Astrocyte of the cerebellum (primary cell): ENCODE data around the gene S1PR2.

Source experiments
- DNase-seq: peaks from one replicate; pipeline ENCODE4 v3.0.0-alpha.2; 2011; ENCODE audit warnings: low read depth
- H3K4me3 ChIP-seq: 2 replicates; pipeline ENCODE4 v1.5.1; 2011; ENCODE audit warnings: mild to moderate bottlenecking, low read depth, low read length, moderate library complexity
- CTCF ChIP-seq: IDR thresholded peaks from 2 replicates; pipeline ENCODE4 v1.5.1; 2012; ENCODE audit warnings: low read length, low read depth, moderate library complexity, mild to moderate bottlenecking; ENCODE audit errors: missing control alignments
- in situ Hi-C: cut with HindIII; loops from 2 replicates; pipeline ENCODE4 v1.10.0; 2017; ENCODE audit warnings: low sequenced_read_pairs

S1PR2 gene

GRCh38 chr19:10260141-10260584 lies 29.0 kb upstream of the S1PR2 start:
- in situ Hi-C loops = no loop called here
- no peak overlapping the region for H3K4me3 ChIP-seq
- no peak for TF ChIP-seq CTCF
- DNase-seq = no peak

- H3K4me3 ChIP-seq = no peak overlapping the region
- in situ Hi-C loops = no loop called here
- TF ChIP-seq CTCF = peak; percentile 77
- peak; percentile 71 for DNase-seq
Measured at GRCh38 chr19:10259162-10259905, 28.2 kb upstream of the S1PR2 start.

- DNase-seq = no peak
- H3K4me3 ChIP-seq = no peak overlapping the region
- in situ Hi-C loops = no loop called here
- no peak for TF ChIP-seq CTCF
Measured at GRCh38 chr19:10258080-10258710, 27.1 kb upstream of the S1PR2 start.

GRCh38 chr19:10256970-10257615 lies 26.0 kb upstream of the S1PR2 start:
- in situ Hi-C loops = no loop called here

GRCh38 chr19:10256551-10256950 lies 25.4 kb upstream of the S1PR2 start:
- DNase-seq = no peak
- in situ Hi-C loops = no loop called here
- TF ChIP-seq CTCF = no peak
- H3K4me3 ChIP-seq = no peak overlapping the region

More at GRCh38 chr19:10256970-10257615, 26.0 kb upstream of the S1PR2 start:
- no peak for TF ChIP-seq CTCF
- no peak overlapping the region for H3K4me3 ChIP-seq
- no peak for DNase-seq

GRCh38 chr19:10255358-10255757 lies 24.2 kb upstream of the S1PR2 start:
- TF ChIP-seq CTCF = no peak
- in situ Hi-C loops = no loop called here
- no peak for DNase-seq
- no peak overlapping the region for H3K4me3 ChIP-seq
